Activated CD4-positive, alpha-beta T cell treated with anti-CD3 and anti-CD28 coated beads for 24 hours (primary cell): ENCODE measurements around the gene STAC.
"Not testable (repeated sequence)": the region's sequence is repeated elsewhere in the genome, so short reads cannot be mapped to it uniquely, and the experiment has no call there.

Experiments used
- DNase-seq, 2 donors: peaks; one replicate each; pipeline ENCODE4 v3.0.0-alpha.2; 2020; ENCODE audit warnings: low read depth in 2 of 2

Gene STAC

GRCh38 chr3:36480911-36481648, 100.8 kb downstream of the STAC start:
- no peak for DNase-seq

- DNase-seq: no peak
These were observed 102.0 kb downstream of the STAC start for GRCh38 chr3:36482256-36482655.

GRCh38 chr3:36482880-36483279, 102.6 kb downstream of the STAC start:
- no peak for DNase-seq

GRCh38 chr3:36483709-36484108, 103.4 kb downstream of the STAC start:
- no peak for DNase-seq

- no peak for DNase-seq
These were observed 104.1 kb downstream of the STAC start for GRCh38 chr3:36484386-36484785.

- no peak for DNase-seq
These were observed 105.9 kb downstream of the STAC start for GRCh38 chr3:36486009-36486795.

GRCh38 chr3:36487616-36488015, 107.3 kb downstream of the STAC start:
- DNase-seq: no peak

- DNase-seq: no peak
These were observed 107.9 kb downstream of the STAC start for GRCh38 chr3:36488077-36488789.

GRCh38 chr3:36489101-36489500, 108.8 kb downstream of the STAC start:
- no peak for DNase-seq

- no peak for DNase-seq
These were observed 109.5 kb downstream of the STAC start for GRCh38 chr3:36489679-36490425.

GRCh38 chr3:36493051-36493450, 112.7 kb downstream of the STAC start:
- DNase-seq: no peak

GRCh38 chr3:36494461-36495109, 114.3 kb downstream of the STAC start:
- no peak for DNase-seq

GRCh38 chr3:36496684-36497633, 116.7 kb downstream of the STAC start:
- DNase-seq: no peak

GRCh38 chr3:36500053-36500452, 119.7 kb downstream of the STAC start:
- DNase-seq: not testable (repeated sequence)

GRCh38 chr3:36501616-36502015, 121.3 kb downstream of the STAC start:
- no peak for DNase-seq

- no peak for DNase-seq
These were observed 125.1 kb downstream of the STAC start for GRCh38 chr3:36505393-36505792.

- DNase-seq: no peak
These were observed 131.6 kb downstream of the STAC start for GRCh38 chr3:36511791-36512486.

- no peak for DNase-seq
These were observed 132.3 kb downstream of the STAC start for GRCh38 chr3:36512555-36512954.

- DNase-seq: no peak
These were observed 133.9 kb downstream of the STAC start for GRCh38 chr3:36514171-36514570.

- DNase-seq: no peak
These were observed 139.4 kb downstream of the STAC start for GRCh38 chr3:36519682-36520081.
